IPS DF 19.7 (cell line): ENCODE results near the gene CYLD.

Experiments used
- DNase-seq: peaks from one replicate; pipeline ENCODE4 v3.0.0-alpha.2; 2013; ENCODE audit warnings: low read depth, low spot score

The CYLD gene

DNA sequence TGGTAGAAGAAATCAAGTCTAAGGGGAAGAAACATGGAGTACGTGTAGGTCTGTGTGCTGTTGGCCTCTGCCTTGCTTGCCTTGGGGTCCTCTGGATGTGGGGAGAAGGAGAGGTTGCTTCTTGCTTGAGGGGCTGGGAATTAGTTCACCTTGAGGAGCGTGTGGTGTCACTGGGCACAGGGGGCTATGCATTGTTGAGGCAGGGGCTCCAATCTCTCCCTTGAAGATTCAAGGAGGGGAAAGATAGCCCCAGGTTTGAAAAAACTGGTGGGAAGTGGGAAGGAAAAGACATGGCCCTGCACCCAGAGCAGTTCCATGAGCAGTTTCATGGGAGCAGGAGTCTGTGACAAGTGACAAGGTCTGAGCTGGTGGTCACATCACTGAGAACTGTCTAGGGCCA lies 103.4 kb downstream of the CYLD start:
- DNase-seq: no peak

DNA sequence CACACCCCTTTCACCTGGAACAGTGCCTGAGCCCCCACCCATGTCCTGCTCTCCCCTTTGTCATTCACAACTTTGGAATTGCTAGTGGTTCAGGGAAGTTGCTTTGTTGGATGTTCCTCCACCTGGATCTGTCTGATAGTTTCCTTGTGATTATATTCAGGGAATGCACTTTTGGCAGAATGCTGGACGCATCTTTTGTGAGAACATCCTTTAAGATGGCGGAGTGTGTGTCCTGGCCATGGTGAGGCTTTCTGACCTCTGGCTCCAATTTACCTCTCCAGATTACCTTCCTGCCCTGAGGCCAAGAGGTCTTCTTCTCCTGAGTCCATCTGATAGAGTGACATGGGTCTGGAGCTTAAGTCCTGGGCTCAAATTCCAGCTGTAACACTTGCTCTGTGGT lies 104.6 kb downstream of the CYLD start:
- no peak for DNase-seq

GRCh38 chr16:50847166-50847565 lies 105.3 kb downstream of the CYLD start:
- DNase-seq: no peak

- no peak for DNase-seq
Measured at GRCh38 chr16:50848755-50849514, 107.0 kb downstream of the CYLD start.
